GM18498 (cell line): Measurements from ENCODE around the gene GCAT.
"Not testable (repeated sequence)": the region's sequence is repeated elsewhere in the genome, so short reads cannot be mapped to it uniquely, and the experiment has no call there.

Source experiments
- ATAC-seq: cut with Tn5 transposase; IDR thresholded peaks from one replicate; pipeline ENCODE4 v1.9.1; 2021; ENCODE audit warnings: mild to moderate bottlenecking, moderate library complexity; ENCODE audit not compliant: unreplicated experiment

The GCAT gene

GRCh38 chr22:37782340-37783168 lies 25.2 kb upstream of the GCAT start:
- no peak for ATAC-seq

DNA sequence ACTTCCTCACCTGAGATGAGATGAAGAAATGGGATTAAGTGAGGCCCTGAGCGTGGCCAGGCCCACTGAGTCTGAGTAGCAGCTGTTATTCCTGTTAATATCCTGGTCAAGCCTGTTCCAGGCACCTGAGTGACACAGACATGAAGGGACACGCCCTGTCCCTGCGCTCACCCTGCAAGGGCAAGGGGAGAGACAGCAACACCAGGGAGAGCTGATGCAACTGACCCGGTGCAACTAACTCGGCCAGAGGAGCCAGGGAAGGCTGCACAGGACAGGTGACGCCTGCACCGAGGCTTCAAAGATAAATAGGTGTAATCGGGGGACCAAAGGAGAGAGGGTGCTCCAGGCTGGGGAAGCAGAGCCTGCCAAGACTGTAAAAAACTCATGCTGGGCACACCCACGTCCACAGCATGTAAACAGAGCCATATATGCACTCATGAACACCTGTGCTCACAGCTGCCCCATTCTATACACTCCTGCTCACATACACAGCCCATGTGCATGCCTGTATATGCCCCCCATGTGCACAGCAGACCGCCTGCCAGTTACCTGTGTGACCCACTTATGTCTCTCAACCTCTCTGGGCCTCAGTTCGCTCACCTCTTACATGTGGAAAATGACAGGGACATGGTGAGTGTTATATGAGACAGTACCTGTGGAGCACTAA lies 22.8 kb upstream of the GCAT start:
- ATAC-seq, result no peak

GRCh38 chr22:37790234-37790633 lies 17.5 kb upstream of the GCAT start:
- no peak for ATAC-seq

DNA sequence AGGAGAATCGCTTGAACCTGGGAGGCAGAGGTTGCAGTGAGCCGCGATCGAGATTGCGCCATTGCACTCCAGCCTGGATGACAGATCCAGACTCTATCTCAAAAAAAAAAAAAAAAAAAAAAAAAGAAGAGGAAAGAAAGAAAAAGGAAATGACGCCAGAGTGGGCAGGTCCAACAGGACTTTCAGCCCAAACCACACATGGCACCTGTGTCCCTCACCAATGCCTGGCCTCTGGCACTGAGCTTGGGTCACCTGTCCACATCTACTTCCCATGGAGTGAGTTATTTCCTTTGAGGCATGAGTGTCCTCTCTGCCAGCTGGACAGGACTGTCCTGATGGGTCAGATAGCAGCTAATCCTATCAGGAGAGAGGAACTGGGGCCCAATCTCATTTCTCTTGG lies 15.2 kb upstream of the GCAT start:
- ATAC-seq, result no peak

GRCh38 chr22:37794376-37794775 lies 13.4 kb upstream of the GCAT start:
- no peak for ATAC-seq

DNA sequence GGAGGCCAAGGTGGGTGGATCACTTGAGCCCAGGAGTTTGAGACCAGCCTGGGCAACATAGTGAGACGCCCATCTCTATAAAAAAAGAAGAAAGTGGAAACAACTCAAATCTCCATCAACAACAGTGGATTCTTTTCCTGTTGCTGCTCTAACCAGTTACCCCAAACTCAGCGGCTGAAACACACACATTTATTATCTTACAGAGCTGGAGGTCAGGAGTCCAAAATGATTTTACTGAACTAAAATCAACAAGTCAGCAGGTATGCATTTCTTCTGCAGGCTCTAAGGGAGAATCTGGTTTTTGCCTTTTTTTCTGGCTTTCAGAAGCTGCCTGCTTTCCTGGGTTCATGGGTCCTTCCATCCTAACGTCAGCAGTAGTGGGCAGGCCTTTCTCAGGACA lies 11.7 kb upstream of the GCAT start:
- ATAC-seq, result no peak

- ATAC-seq, result not testable (repeated sequence)
Observed at GRCh38 chr22:37797259-37797658, 10.5 kb upstream of the GCAT start.

DNA sequence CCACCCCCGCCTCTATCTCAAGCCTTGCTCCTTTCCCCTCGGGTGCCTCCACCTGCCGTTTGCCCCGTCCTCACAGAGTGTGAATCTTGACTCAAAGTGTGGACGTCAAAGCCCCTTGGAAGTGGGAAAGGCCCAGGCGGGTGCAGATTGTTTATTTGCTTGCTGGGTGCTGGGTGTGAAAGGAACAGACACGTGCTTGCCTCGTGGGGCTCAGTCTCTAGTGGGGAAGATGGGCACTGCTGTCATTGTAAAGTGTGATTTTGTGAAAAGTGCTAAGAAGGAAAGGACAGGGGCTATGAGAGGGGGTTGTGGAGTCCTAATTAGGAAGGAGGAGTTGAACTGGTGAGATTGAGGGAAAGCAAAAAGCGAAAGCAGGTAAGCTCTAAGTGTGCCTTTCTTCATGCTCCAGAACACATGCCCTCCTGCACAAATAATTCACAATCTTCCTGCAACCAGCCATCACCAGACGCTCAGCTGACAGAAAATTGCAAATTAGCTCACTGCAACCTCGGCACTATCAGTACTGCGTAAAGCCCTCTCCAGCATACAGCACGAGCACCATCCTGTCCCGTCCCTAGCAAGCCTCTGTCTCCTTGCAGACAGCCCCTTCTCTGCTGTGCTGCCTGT lies 9.7 kb upstream of the GCAT start:
- no peak for ATAC-seq

GRCh38 chr22:37799979-37800378 lies 7.8 kb upstream of the GCAT start:
- ATAC-seq, result not testable (repeated sequence)

- ATAC-seq, result no peak
Observed at GRCh38 chr22:37801946-37802309, 5.8 kb upstream of the GCAT start.

GRCh38 chr22:37802310-37803194 lies 5.2 kb upstream of the GCAT start:
- no peak for ATAC-seq

DNA sequence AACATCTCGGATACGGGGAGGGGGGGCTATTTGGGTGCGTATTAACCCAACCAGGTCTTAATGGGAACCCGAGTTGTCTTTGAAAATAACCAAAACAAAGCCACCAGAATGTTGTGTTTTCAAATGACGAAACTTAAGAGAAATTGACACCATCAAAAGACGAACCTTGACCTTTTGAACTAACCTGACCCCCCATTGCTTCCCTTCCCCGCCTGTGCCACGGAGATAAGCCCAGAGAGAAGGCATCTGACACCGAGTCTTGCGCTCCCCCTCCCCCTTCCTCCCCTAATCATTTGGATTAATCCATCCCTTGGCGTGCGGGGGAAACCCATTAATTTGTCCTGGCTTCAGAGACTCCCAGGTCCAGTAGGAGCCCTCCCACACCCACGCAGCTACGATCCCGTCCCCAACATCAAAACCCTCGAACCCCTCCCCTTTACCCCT lies 4.5 kb upstream of the GCAT start:
- ATAC-seq, result no peak

DNA sequence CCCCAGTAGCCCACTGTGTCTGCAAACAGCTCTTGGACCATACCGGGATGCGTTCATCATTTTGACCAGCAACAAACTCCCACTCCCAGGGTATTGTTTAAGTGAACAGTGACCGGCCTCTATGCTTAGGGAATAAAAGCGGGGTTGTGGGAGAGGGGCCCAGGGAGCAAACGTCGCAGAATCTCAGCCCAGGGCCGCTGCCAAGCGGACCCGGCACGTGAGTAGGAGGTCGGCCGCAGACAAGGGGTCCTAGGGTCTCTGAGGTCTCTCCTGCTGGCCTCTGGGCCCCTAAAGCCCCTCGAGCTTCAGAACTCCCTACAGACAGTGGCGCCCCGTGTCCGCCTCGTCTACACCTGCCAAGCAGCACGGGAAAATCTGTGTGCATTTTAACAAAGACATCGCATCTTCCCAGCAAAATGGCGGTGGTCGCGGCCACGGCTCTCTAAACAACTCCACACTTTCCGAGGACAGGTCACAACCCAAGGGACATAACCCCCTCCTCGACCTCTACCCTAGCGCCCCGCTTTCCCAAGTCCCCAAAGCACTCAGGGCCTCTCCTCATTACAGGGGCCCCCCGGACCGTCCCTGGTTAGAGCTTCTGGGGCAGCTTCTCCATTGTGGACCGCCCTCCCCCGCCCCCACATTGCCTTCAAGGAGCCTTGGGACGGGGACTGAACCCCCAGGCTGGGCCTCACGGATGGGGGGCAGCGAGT lies 3.9 kb upstream of the GCAT start:
- ATAC-seq, result no peak

GRCh38 chr22:37804352-37804880 lies 3.3 kb upstream of the GCAT start:
- no peak for ATAC-seq

GRCh38 chr22:37804881-37805809 lies 2.6 kb upstream of the GCAT start:
- no peak for ATAC-seq

DNA sequence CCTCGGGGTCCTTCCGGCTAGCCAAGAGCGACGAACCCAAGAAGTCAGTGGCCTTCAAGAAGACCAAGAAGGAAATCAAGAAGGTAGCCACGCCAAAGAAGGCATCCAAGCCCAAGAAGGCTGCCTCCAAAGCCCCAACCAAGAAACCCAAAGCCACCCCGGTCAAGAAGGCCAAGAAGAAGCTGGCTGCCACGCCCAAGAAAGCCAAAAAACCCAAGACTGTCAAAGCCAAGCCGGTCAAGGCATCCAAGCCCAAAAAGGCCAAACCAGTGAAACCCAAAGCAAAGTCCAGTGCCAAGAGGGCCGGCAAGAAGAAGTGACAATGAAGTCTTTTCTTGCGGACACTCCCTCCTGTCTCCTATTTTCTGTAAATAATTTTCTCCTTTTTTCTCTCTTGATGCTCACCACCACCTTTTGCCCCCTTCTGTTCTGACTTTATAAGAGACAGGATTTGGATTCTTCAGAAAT lies 1.9 kb upstream of the GCAT start:
- no peak for ATAC-seq

DNA sequence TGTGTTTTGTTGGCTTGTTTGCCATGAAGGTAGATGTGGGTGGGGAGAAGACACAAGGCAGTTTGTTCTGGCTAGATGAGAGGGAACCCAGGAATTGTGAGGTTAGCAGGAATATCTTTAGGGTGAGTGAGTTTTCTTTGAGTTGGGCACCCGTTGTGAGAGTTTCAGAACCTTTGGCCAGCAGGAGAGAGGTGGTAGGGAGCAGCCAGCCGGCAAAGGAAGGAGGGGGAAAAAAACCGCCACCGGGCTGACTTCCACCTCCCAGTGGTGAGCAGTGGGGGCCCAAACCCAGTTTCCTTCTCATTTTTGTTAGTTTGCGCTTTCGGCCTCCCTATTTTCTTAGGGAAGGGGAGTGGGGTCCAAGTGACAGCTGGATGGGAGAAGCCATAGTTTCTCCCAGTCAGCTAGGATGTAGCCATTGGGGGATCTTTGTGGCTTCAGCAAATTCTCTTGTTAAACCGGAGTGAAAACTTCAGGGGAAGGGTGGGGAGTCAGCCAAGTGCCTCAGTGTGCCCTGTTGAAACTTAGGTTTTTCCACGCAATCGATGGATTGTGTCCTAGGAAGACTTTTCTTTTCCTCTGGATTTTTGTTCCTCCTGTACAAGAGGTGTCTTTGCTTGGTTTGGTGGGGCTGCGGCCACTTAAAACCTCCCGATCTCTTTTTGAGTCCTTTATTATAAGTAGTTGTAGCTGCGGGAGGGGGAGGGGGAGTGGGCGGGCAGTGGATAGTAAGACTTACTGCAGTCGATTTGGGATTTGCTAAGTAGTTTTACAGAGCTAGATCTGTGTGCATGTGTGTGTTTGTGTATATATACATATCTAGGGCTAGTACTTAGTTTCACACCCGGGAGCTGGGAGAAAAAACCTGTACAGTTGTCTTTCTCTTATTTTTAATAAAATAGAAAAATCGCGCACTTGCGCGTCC lies 1.1 kb upstream of the GCAT start:
- ATAC-seq, result no peak

DNA sequence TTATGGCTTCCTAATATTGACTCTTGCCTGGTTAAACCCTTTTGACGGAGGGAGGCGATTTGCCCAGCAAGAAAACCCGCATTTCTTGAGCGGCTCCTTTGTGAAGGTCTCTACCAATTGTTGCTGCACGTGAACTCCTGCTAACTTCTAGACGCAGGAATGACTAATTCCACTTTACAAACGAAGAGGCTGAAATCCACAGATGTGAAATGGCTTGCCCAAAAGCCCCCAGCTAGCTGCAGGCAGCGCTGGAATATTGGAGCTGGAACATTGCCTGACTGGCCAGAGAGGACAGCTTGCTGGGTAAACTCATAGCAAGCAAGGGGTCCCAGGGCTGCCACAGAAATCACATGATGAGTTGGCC lies 542 bp downstream of the GCAT start:
- ATAC-seq, result no peak
